Thoracic aorta (tissue), 2 donors: ENCODE data around the gene LRRC66. TPM values are rescaled to one million over a fixed set of nuclear protein-coding genes. Genes with fewer than 3 reads are reported as not detected.

ENCODE experiments used
- ATAC-seq: fragments of 150-250 bp; one replicate; pipeline ENCODE4 v1.8.0; 2017; ENCODE audit warnings: low read depth; ENCODE audit not compliant: insufficient number of reproducible peaks, low FRiP score
- DNase-seq: peaks from one replicate; pipeline ENCODE4 v3.0.0-alpha.2; 2020; ENCODE audit warnings: low spot score
- H3K27ac ChIP-seq, 2 donors: fragments of 200-600 bp; sonication (generic); 1 replicate in 1 of 2; 2 replicates in 1 of 2; pipeline ENCODE4 v1.5.1; 2016; ENCODE audit warnings: mild to moderate bottlenecking in 2 of 2, moderate library complexity in 2 of 2
- H3K27me3 ChIP-seq: fragments of 200-600 bp; sonication (generic); replicated peaks from 2 replicates; pipeline ENCODE4 v1.6.0; 2016; ENCODE audit warnings: mild to moderate bottlenecking; ENCODE audit not compliant: insufficient read depth
- H3K36me3 ChIP-seq: fragments of 200-600 bp; sonication (generic); one replicate; pipeline ENCODE4 v1.5.1; 2016
- H3K4me1 ChIP-seq, 2 donors: fragments of 200-600 bp; sonication (generic); 1 replicate in 1 of 2; 2 replicates in 1 of 2; pipeline versions ENCODE4 v1.5.1 to v1.6.0; 2016; ENCODE audit warnings: low read depth in 2 of 2, mild to moderate bottlenecking in 1 of 2; ENCODE audit not compliant: control insufficient read depth in 1 of 2
- H3K4me3 ChIP-seq: fragments of 200-600 bp; sonication (generic); 2 replicates; pipeline ENCODE4 v1.5.1; 2016; ENCODE audit warnings: mild to moderate bottlenecking
- H3K9me3 ChIP-seq: fragments of 200-600 bp; sonication (generic); 2 replicates; pipeline ENCODE4 v1.5.1; 2016
- total RNA-seq, 2 donors: library from RNA; depleted of rRNA; stranded (reverse); fragments of >200 nt; gene quantifications; one replicate each; pipeline versions ENCODE4 v1.1.0 to v1.2.3, GENCODE V29; 2016
- TF ChIP-seq, protein P1 (sequence below): fragments of 200-600 bp; sonication (generic); IDR thresholded peaks from one replicate; pipeline ENCODE4 v1.5.1; 2019; ENCODE audit warnings: antibody characterized with exemption

Gene LRRC66
- total RNA-seq, 2 donors from 2014 or later, result 0.42 to 1.1 TPM

GRCh38 chr4:52014903-52015302 lies 5.3 kb downstream of the LRRC66 start:
- ATAC-seq, result no peak
- TF ChIP-seq, protein P1, sequence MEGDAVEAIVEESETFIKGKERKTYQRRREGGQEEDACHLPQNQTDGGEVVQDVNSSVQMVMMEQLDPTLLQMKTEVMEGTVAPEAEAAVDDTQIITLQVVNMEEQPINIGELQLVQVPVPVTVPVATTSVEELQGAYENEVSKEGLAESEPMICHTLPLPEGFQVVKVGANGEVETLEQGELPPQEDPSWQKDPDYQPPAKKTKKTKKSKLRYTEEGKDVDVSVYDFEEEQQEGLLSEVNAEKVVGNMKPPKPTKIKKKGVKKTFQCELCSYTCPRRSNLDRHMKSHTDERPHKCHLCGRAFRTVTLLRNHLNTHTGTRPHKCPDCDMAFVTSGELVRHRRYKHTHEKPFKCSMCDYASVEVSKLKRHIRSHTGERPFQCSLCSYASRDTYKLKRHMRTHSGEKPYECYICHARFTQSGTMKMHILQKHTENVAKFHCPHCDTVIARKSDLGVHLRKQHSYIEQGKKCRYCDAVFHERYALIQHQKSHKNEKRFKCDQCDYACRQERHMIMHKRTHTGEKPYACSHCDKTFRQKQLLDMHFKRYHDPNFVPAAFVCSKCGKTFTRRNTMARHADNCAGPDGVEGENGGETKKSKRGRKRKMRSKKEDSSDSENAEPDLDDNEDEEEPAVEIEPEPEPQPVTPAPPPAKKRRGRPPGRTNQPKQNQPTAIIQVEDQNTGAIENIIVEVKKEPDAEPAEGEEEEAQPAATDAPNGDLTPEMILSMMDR, result no peak
- no peaks in the 10 kb centered on the region for H3K9me3 ChIP-seq

GRCh38 chr4:52012651-52013050 lies 7.5 kb downstream of the LRRC66 start:
- no peak overlapping the region for H3K27ac ChIP-seq
- no peaks in the 10 kb centered on the region for H3K9me3 ChIP-seq
- no peaks in the 10 kb centered on the region for H3K27me3 ChIP-seq
- H3K4me1 ChIP-seq, result no peaks in the 10 kb centered on the region
- ATAC-seq (no peak), DNase-seq (no peak)
- peaks cover 3% of the 10 kb centered on the region for H3K36me3 ChIP-seq
- TF ChIP-seq, protein P1, result no peak
- no peak overlapping the region for H3K4me3 ChIP-seq

More at GRCh38 chr4:52014903-52015302, 5.3 kb downstream of the LRRC66 start:
- no peaks in the 10 kb centered on the region for H3K27me3 ChIP-seq
- H3K4me3 ChIP-seq, result no peak overlapping the region
- H3K27ac ChIP-seq, result no peak overlapping the region
- H3K36me3 ChIP-seq, result peaks cover 3% of the 10 kb centered on the region
- no peaks in the 10 kb centered on the region for H3K4me1 ChIP-seq
- DNase-seq, result no peak

DNA sequence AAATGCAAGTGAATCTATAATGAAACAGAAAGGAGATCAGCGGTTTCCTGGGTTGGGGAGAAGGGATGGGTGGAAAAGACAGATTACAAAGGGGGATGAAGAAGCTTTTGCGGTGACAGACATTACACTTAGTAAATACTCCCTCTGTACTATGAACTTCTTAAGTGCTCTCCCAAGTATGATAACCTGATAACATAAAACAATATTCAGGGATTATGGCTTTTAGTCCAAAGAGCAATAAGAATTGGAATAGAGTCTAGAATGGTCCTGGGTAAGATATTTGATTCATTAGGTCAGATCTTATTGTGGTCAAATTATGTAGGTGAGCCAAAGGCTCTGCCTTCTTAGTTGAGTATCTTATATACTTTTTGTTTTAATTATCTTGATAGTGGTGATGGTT lies 9.2 kb downstream of the LRRC66 start:
- Histone ChIP-seq H3K4me3 (no peak overlapping the region), H3K36me3 (peaks cover 3% of the 10 kb centered on the region), H3K4me1 (no peaks in the 10 kb centered on the region), H3K27ac (no peak overlapping the region), H3K27me3 (no peaks in the 10 kb centered on the region), H3K9me3 (no peaks in the 10 kb centered on the region)
- ATAC-seq (no peak), DNase-seq (no peak)
- TF ChIP-seq, protein P1, result no peak

GRCh38 chr4:52006887-52007286 lies 13.3 kb downstream of the LRRC66 start:
- Histone ChIP-seq H3K4me3 (no peak overlapping the region), H3K27ac (no peak overlapping the region), H3K27me3 (no peaks in the 10 kb centered on the region), H3K36me3 (no peaks in the 10 kb centered on the region), H3K9me3 (no peaks in the 10 kb centered on the region), H3K4me1 (no peaks in the 10 kb centered on the region)
- ATAC-seq (no peak), DNase-seq (no peak)
- TF ChIP-seq, protein P1, result no peak

DNA sequence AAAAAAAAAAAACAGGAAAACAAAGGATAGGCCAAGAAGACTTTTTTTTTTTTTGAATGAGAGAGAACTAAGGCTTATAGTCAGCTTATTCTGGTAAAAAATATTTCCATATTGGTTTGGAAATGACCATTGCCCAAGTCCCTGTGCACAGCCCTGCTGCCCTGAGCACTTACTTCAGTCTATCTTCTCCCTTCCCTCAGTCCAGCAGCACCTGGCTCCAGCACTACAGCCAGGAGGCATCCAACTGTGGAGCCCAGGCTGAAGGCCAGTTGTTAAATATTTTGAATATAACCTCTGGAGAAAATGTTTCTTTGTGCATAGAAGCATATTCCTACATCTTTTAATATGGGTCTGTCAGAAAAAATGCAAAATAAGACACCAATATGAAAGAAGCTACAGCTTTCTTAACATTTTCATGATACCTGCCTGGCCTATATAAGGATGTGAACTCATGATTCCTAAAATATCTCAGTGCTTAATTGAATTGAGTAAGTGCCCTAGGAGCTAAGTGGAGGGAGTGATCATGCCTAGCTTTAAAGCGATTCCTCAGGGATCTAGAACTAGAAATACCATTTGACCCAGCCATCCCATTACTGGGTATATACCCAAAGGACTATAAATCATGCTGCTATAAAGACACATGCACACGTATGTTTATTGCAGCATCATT lies 14.4 kb downstream of the LRRC66 start:
- no peaks in the 10 kb centered on the region for H3K36me3 ChIP-seq
- no peak for ATAC-seq
- H3K27me3 ChIP-seq, result no peaks in the 10 kb centered on the region
- no peak overlapping the region for H3K27ac ChIP-seq
- TF ChIP-seq, protein P1, result no peak
- H3K4me3 ChIP-seq, result no peak overlapping the region
- no peak for DNase-seq
- H3K4me1 ChIP-seq, result no peaks in the 10 kb centered on the region
- H3K9me3 ChIP-seq, result no peaks in the 10 kb centered on the region
